ENCODE measurements around the gene RHOV. TPM values are rescaled to one million over a fixed set of nuclear protein-coding genes. Genes with fewer than 3 reads are reported as not detected.

RHOV gene
- total RNA-seq, 1 donor from 2014 or later, result 4.4 TPM

GRCh38 chr15:40844696-40845030 lies 29.4 kb downstream of the RHOV start:
- Mint-ChIP-seq H3K27me3 (ENCODE audit: low read depth) (peaks cover 17% of the 10 kb centered on the region), H3K4me1 (peaks cover 44% of the 10 kb centered on the region), H3K27ac (peak overlapping the region; percentile 98), H3K36me3 (no peaks in the 10 kb centered on the region), H3K4me3 (peak overlapping the region; percentile 94), H3K9me3 (no peaks in the 10 kb centered on the region)
- TF ChIP-seq CTCF (IDR thresholded peaks at IDR 0.05; ENCODE audit: unreplicated experiment), result no peak
- DNase-seq (ENCODE audit: low spot score in 2 of 2, unreplicated experiment in 2 of 2), result peak in 1 of 2 experiments; percentile 65

GRCh38 chr15:40843885-40844695 lies 29.9 kb downstream of the RHOV start, which contains the start of gene SPINT1:
SPINT1 (plus strand) TSS chr15:40844048; CDS start chr15:40844555, 507 bp downstream.
- Mint-ChIP-seq H3K27ac (peak within 1 kb of the TSS; percentile 98), H3K4me3 (peak within 1 kb of the TSS; percentile 94), H3K4me1 (peaks cover 44% of the 10 kb centered on the region), H3K36me3 (no peaks in the 10 kb centered on the region), H3K9me3 (no peaks in the 10 kb centered on the region), H3K27me3 (ENCODE audit: low read depth) (peaks cover 17% of the 10 kb centered on the region)
- peak; percentile 59 to 74 for DNase-seq (ENCODE audit: low spot score in 2 of 2, unreplicated experiment in 2 of 2)
- no peak for TF ChIP-seq CTCF (IDR thresholded peaks at IDR 0.05; ENCODE audit: unreplicated experiment)

DNA sequence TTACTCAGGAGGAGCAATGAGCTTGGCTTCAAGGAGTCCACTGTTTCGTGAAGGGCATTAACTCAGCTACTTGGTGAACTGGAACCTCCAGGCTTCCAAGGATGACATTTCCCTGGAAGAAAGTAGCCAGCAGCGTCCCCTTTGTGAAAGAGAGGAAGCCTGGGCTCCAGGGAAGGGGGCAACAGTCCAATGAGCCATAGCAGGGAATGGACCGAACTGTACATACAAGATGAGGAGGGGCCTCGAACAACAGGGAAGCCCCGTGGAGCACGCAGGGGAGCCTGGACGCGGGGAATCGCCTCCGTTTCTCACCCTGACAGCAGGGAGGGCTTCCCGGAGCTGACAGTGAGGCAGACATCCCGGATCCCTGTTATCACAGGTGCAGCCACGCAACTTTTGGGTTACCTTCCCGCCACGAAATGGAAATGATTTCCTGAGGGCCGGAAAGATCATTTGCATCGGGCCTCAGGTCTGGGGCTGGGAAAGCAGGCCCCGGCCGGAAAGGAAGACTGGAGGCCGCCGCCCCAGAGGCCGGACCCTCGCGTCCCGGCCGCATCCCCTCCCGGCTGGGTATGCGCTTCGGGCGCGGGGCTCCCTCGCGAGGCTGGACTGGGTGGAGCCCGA lies 30.7 kb downstream of the RHOV start:
- H3K9me3 Mint-ChIP-seq, result no peaks in the 10 kb centered on the region
- no peaks in the 10 kb centered on the region for H3K36me3 Mint-ChIP-seq
- peak in 1 of 2 experiments; percentile 55 for DNase-seq (ENCODE audit: low spot score in 2 of 2, unreplicated experiment in 2 of 2)
- H3K4me3 Mint-ChIP-seq, result peak overlapping the region; percentile 82
- TF ChIP-seq CTCF (IDR thresholded peaks at IDR 0.05; ENCODE audit: unreplicated experiment), result no peak
- peaks cover 17% of the 10 kb centered on the region for H3K27me3 Mint-ChIP-seq (ENCODE audit: low read depth)
- H3K27ac Mint-ChIP-seq, result peak overlapping the region; percentile 95
- peaks cover 44% of the 10 kb centered on the region for H3K4me1 Mint-ChIP-seq

DNA sequence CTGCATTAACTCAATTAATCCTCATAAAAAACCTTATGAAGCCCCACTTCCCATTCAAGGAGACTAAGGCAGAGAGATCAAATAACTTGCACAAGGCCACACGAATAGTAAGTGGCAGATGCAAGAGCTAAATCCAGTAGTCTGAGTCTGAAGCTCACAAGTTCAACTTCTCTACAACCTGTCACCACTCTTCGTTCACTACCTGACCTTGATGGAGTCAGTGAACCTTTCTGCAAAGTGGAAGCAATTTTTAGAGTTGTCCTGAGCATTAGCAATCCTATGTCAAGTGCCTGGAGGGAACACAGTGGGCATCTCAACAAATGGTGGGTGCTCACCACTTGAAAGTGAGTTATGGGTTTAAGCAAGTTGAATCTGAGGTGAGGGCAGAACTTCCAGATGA lies 32.3 kb downstream of the RHOV start:
- no peak overlapping the region for H3K4me3 Mint-ChIP-seq
- H3K36me3 Mint-ChIP-seq, result no peaks in the 10 kb centered on the region
- no peak overlapping the region for H3K27ac Mint-ChIP-seq
- peaks cover 17% of the 10 kb centered on the region for H3K27me3 Mint-ChIP-seq (ENCODE audit: low read depth)
- no peaks in the 10 kb centered on the region for H3K9me3 Mint-ChIP-seq
- TF ChIP-seq CTCF (IDR thresholded peaks at IDR 0.05; ENCODE audit: unreplicated experiment), result no peak
- no peak for DNase-seq (ENCODE audit: low spot score in 2 of 2, unreplicated experiment in 2 of 2)
- H3K4me1 Mint-ChIP-seq, result peaks cover 28% of the 10 kb centered on the region

- Mint-ChIP-seq H3K4me3 (no peak overlapping the region), H3K4me1 (peaks cover 8% of the 10 kb centered on the region), H3K9me3 (no peaks in the 10 kb centered on the region), H3K36me3 (no peaks in the 10 kb centered on the region), H3K27ac (no peak overlapping the region), H3K27me3 (ENCODE audit: low read depth) (peaks cover 7% of the 10 kb centered on the region)
- no peak for DNase-seq (ENCODE audit: low spot score in 2 of 2, unreplicated experiment in 2 of 2)
- no peak for TF ChIP-seq CTCF (IDR thresholded peaks at IDR 0.05; ENCODE audit: unreplicated experiment)
Measured at GRCh38 chr15:40838756-40839155, 35.3 kb downstream of the RHOV start.
